Activated CD8-positive, alpha-beta memory T cell treated with anti-CD3 and anti-CD28 coated beads, Interleukin-2, amount 50 U/mL, for 4 hours (primary cell): ENCODE measurements around the gene CD247.

Experiments used
- DNase-seq: peaks from one replicate; pipeline ENCODE4 v3.0.0-alpha.2; 2020

CD247 gene

DNA sequence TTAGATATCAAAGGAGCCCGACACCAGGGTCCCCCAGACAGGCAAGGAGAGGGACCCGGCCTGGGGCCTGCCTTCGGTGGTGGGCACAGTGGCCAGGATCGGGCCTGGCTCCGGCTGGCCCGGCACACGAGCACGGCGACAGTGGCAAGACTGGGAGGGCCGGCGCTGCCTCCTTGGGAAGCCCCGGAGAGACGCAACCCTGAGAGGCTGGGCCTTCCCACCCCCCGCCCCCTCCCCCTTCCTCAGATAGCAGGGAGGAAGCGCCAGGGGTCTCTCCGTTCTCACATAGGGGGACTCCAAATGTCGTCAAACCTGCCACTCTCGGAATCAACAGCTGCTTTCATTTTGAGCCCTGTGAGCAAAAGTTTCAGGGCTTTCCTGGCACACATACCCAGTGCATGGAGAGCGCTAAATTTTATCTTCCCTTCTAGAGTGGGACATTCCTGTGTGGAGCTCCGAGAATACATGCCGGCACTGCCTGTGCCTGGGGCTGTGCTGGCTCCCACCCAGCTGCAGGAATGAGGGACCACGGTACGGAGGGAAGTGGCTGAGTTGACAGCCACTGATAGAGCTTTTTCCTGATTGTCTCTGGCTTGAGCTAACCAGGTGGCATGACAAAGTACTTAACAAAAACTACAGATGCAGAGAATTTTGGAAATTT is 62.4 kb downstream of the CD247 start:
- peak; percentile 46 for DNase-seq

DNA sequence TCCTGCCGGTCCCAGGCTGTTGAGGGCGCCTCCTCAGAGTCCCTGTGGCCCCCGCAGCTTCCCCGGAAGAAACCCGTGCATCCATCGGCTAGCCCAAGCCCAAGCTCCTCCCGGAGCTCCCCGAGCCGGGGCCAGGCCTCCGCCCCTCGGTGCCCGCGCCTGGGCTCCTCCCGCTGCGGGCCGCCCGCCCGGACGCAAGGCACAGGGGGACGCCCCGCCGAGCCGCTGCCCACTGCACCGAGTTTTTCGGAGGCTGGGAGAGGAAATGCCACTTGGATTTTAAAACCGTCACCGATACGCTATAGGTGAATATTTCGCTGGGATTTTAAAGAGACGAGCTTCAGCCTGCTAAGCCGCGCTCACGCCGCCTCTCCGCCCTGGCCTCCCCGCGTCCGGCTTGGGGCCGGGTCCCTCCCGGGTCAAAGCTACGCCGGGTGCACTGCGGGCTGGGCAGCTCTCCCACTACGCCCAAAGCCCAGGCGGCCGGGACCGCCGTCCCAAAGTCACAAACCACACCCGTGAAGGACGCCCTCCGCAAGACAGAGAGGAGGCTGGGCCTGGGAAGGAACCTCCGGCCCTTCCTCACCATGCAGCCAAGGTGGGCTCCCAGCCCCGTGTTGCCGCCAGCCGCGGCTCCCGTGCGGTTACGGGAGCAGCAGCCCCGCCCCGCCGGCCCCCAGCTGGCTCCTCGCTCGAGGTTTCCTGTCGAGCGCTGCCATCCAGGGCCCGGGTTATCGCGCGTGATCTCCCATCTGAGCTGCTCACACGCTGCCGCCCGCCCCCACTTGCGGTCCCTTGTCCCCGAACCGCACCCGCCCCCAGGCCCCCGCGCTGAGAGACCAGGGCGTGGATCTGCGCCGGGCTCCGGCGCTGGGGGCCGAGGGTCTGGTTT is 63.2 kb downstream of the CD247 start:
- DNase-seq = peak; percentile 72

DNA sequence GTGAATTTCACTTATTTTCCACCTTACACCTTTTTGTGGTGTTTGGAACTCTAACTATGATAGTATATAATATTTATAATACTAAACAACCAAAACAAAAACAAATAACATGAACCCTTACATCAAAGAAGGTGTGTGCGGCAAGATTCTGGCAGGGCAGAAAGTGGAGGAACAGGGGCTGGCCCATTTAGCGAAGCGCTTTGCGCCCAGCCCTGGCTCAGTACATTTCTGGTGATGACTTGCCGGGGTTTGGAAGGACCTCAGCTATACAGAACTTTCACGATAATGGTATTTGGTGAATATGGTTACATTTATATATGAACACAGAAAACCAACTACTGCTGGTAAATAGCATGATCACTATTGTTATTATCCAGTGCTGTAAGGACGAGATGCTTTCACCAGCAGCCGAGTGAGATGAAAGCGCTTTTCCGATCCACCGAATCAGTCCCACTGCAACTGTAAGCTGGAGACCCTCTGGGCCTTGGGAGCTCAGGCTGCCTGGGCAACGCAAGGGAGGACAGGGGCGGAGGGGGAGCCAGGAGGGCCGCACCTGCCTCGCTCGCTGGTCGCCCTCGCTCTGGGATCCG is 63.9 kb downstream of the CD247 start:
- no peak for DNase-seq

DNA sequence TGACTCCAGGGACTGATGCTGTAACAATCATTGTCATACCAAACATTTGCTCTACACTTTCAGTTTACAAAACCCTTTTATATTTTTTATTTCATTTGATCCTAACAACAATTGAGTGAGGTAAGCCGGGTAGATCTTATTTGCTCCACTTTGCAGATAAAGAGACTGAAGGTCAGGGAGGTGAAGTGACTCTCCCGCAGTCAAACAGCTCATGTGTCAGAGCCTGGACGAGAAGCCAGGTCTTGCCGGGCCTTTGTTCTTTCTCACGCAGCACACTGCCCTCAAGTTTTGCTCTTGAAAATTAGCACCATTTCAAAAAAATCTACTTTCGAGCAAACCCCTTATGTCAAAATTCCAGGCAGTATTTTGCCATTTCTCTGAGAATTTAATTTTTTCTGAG is 65.2 kb downstream of the CD247 start:
- no peak for DNase-seq

DNA sequence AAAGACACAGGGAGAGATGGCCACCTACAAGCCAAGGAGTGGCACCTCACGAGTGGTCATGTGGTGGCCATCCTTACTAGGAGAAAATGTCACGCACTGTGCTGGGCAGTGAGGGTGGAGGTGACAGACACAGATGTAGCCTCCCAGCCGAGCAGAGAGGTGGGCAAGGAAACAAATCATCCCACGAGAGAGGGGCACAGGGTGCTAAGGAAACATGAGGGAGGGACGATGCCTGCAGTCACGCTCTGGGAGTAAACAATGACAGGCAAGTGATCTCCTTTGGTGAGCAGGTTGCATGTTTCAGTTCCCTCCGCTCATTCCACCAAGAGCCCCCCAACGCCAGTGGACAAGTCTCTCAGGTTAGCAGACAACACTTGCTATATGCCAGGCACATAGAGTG is 65.8 kb downstream of the CD247 start:
- DNase-seq = no peak

DNA sequence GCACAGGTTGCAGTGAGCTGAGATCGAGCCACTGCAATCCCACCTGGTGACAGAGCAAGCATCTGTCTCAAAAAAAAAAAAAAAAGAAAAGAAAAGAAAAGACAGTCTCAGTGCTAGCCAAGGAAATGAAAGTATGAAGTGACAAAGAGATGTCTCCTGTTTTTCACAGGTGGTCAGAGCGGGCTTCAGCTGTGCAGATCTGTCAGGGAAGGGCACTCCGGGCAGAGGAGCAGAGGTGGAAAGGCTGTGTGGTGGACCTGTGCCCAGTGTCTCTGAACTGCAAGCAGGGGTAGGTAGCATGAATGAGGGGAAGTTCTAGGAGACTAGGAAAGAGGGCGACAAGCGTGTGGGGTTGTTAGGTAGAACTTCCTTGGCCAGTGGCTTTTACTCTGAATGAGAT is 67.5 kb downstream of the CD247 start:
- no peak for DNase-seq

DNA sequence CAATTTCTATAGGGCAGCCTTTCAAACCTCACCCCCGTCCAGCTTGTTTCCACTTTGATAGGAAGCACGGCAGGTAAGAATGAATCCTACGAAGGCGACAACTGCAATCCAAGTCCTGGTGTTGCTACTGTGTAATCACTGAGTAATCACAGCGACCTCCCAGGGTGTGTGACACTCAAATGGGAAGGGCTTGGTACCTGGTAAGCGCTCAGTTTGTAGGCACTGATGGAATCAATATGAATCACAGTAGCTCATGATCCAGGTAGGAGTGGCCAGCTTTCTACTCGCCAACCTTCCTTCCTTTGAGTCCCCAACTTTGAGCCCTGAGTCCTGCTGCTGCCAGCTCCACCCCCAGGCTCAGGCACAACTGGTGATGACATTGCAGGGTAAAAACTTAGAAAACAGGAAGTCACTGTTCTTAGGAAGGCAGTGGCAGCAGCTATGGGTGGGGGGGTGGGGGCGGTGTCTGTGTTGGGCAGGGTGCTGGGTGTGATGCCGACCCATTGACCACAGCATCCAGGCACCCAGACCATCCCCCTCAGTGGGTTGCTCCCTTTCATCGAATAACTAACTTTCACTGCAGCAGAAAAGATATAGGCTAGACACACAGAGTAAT is 70.7 kb downstream of the CD247 start:
- peak; percentile 62 for DNase-seq

DNA sequence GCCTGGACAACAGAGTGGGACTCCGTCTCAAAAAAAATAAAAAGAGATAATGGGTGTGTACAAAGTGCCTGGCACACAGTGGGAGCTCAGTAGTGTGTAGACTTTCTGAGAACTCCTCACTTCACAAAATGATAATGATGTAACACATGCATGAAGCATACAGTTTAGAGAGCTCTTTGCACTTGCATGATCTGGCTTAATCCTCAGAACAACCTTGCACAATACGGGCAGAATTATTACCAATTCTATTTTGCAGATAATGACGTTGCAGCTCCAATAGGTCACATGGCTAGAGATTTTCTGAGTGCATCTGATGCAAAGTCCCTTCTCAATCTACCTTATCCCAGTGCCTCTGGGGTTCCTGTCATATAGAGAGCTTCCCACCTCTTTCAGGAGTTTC is 71.4 kb downstream of the CD247 start:
- no peak for DNase-seq

DNA sequence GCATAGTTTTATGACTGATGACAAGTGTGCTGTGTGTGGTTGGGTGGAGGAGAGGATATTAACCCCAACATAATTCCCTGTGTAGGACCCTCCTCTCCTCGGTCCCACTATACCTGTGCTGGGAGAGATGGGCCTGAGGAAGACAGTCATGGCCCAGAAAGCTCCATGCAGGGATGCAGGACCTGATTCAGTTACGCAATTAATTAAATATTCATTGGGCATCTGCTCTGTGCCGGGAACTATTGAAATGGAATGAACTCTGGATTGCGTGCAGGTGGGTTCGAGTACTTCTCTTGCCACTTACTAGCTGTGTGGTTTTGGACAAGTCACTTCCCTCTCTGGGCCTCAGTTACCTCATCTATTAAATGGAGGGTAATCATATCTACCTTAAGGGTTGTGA is 74.6 kb downstream of the CD247 start:
- DNase-seq = no peak

DNA sequence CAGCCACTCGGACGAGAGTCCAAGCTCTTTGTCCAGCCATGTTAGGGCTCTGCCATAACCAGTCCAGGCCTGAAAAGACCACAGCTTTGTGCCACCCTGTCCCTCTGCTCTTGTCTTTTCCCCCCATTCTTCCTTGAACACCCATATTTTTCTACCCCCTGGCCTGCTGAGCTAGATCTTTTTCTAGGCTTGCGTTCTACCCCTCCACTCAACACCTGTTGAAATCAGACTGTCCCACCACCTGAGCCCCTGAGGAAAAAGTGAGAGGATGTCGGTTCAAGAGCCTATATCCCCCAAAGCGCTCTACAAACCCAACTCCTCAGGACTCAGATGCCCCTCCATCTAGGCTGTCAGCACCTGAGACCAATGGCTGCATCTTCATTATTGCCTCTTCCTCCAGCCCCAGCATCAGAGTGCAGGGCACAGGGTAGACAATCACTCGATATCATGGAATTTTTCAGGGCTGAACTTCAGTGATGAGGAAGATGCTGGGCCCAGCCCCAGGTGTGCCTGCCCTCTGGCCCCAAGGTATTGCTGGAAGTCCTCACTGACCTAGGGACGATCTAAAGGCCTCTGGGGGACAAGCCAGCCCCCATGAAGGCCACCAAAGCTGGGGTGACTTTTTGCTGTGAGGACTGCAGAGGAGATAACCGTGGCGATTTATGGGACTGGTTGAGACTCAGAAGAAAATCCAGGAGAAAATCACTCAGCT is 75.3 kb downstream of the CD247 start:
- DNase-seq = no peak

DNA sequence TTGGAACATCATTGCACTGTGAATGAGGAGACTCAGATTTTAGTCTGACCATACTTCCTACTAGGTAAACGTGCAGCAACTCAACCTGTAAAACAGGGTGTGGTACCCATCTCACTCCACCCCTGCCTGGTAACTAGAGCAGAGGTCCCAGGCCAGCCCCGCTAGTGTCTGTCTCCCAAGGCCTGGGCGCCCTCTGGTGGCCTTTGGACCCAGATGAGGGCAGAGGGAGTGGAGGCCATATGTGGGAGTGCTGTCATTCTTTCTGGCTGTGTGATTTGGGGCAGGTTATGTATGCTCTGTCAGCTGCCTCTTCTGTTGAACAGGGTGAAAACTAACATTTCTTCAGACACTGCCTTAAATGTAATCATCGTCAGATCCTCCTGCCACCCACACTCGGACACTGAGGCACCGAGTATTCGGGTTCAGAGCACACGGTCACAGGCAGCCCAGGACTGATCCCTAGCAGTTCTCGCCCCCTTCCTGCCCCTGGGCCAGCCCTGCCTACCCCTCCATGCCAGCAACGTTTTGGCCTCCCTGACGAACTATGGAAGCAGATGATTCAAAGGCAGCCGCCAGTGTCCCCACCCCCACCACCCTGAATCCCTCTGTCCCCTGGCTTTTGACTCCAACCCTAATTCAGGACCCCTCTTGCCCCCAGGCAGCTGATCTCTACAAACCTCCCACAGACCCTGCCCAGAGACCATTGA is 76.0 kb downstream of the CD247 start:
- DNase-seq = peak; percentile 89

DNA sequence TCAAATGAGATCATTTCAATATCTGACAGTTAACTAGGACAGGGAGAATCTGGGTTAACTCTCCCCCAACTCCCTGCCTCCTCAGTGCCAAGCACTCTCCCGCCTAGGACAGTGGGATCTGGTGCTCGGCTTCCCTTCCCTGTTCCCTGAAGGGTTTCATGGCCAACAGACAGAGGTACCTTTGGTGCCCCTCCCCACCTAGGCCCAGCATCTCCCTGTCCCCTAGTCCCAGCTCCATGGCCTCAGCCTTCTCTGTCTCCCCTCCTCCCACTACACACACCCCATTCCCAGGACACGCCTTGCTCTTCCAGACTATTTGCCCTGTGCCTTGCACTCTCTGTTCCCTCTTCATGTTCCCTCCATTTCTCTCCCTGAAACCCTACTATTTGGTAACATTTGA is 77.1 kb downstream of the CD247 start:
- DNase-seq = no peak

DNA sequence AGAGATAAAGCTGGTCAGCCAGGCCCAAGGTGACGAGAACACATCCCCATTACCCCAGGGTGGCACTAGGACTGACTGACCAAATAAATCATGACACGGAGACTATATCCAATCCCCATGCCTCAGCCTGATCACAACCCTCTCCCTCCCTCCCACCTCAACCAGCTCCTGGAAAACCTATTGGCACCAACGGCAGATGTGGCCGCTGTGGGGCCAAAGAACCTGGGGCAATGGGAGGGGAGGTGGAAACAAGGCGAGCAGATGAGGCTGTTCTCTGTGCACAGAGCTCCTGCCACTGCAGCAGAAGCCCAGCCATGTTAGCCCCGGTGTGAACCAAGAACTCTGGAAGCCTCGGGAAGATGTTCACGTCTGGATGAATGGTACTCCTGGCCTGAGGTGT is 77.6 kb downstream of the CD247 start:
- DNase-seq = no peak

DNA sequence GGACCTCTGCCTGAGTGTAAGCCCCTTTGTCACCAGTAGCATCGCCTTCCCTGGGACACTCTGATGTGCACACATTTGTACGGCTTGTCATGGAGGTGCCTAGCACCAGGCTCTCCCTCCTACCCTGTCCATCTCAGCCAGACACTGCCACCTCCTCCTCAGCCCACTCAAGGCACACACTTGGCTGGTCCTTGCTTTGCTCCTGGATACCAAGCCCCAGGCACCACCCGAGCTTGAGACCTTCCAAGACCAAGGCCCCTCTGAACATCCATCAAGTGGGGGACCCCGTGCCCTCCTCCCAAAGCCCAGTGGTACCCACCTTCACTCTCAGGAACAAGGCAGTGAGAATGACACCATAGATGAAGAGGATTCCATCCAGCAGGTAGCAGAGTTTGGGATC is 78.0 kb downstream of the CD247 start:
- DNase-seq = no peak

DNA sequence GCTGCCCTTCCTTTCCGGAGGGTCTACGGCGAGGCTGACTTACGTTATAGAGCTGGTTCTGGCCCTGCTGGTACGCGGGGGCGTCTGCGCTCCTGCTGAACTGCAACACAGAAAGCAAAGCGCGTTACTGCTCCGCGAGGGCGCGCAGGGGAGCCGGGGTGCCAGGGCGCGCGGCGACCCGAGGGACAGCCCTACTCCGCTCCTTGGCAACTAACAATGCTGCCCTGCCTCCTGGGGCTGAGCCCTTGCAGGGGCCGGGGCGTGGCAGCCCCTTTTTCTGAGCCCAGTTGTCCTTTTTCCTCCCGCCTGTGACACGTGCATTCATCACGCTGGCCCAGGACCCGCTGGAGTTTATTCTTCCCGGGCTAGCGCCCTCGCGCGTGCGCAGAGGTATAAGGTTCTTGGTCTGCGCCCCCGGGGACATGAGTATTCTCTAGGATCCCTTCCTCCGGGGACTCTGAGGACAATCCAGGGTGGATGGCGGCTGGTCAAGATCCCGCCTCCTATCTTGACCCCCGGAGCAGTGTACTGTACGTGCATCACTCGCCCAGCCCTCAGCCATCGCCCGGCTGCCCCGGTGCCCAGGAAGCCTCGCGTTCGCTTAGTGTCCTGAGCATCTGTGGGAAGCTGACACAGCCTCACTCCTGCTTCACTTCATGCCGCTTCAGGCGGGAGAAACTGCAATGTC is 78.9 kb downstream of the CD247 start:
- DNase-seq = peak; percentile 50

DNA sequence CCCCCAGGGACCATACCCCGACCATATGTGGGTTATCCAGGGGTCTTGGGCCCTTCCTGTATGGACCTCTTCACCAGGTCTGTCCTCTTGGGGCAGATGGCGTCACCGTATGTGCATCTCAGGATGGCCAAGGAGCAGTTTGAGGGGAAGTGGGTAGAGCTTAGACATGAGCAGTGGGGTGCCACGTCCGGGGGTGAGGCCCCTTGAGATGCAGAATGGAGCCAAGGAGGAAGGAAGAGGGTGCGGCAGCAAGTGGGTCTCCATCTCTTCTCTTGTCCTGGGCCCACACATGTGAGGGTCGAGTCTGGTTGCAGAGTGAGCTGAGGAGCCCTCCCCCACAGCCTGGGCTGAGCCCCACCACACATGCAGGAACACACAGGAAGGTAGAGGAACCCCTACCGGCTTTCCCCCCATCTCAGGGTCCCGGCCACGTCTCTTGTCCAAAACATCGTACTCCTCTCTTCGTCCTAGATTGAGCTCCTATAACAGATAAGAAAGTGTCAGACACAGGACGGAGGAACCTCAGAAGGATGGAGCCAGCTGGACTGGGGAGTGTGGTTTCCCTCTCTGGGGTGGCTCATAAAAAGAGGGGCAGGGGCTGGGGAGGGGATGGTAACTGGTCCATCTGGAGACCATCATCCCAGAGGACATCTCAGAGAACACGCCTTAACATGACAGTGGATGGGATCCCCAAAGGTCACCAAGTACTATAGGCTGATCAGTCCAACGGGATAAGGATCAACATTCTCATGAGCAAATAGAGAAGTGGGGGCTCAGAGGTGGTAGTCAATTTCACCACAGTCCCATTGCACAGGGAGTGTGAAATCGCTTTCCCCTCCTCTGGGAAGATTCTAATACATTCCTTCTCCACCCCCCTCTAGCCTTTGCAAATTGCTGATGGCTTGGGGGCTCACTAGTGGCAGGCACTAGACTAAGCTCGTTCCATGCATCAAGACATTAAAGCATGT is 79.9 kb downstream of the CD247 start:
- no peak for DNase-seq

DNA sequence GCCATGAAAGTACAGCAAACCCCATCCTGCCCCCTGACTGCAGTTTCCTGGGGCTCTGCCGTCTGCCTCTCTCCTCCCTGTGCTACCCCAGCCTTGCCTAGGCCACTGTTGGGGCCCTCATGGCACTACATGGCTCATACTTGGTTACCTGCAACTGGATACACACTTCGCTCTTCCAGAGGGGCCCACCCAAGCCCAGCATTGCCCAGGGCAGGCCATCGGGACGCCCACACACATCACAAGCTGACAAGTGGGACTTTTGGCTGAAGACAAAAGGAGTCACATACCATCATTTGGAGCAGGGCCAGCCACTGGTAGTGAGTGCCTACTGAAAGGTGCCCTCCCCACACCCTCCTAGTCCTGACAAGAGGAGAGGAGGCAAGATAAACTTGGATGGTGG is 82.8 kb downstream of the CD247 start:
- DNase-seq = no peak

DNA sequence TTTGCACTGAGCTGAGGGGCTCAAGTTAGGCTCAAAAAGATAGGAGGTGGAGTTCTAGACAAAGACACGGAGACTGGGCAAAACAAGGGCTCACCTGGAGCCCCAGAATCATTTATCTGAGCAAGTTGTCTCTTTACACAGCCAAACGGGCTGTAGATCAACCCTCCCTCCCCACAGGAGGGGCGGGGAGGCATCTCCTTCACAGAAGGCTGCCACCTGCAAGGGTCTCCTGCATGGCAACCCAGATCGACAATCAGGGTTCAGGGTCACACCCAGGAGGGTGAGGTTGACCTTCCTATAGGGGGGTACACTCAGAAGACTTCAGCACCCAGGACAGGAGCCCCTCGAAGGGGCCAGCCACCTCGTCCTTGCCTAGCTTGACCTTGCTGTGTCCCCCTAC is 84.0 kb downstream of the CD247 start:
- no peak for DNase-seq

DNA sequence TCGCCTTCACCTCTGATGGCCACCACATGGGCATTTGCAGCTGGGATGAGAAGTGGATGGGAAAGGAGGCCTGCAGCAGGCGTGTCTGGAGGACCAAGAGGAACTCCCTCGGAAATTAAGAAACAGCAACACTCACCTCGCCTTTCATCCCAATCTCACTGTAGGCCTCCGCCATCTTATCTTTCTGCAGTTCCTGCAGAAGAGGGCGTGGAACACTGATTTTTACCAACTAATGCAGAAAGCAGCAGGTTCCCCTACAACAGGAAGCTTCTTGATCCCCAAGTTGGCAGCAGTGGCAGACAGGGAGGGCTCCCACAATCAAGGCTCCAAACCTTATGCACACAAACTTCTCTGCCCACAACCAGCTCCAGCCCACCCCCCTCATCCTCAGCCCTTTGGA is 84.4 kb downstream of the CD247 start:
- no peak for DNase-seq

DNA sequence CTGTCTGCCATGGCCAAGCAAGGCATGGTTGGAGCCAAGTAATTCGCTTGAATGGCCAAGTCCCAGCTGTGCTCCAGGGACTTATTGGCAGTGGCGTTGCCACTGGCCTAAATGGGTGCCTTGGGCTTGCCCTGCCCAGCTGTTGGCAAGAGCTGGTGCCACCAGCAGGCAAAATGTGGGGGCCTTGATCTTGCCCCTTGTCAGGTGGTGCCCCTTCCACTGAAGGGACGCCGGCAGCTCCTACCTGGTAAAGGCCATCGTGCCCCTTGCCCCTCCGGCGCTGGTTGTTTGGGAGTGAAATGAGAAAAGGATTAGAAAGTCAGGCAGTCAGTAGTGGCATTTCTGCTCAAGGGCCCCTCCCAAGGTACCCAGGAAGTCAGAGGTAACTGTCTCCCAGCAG is 85.5 kb downstream of the CD247 start:
- no peak for DNase-seq
